T-helper 2 cell treated with Interferon-gamma antibody and Interleukin-4, amounts not matched to agents 5 μg/mL and 100 μg/mL, for 36 hours (primary cell): ENCODE data around the gene TTC9.

Experiments used
- DNase-seq: peaks from one replicate; pipeline ENCODE4 v3.0.0; 2021; ENCODE audit warnings: low spot score
- H3K27ac Mint-ChIP-seq: one replicate; pipeline ENCODE4 v1.8.0; 2021; ENCODE audit warnings: mild to moderate bottlenecking, mixed read lengths
- H3K27me3 Mint-ChIP-seq: one replicate; pipeline ENCODE4 v1.8.0; 2021; ENCODE audit warnings: low read depth, mixed read lengths
- H3K36me3 Mint-ChIP-seq: one replicate; pipeline ENCODE4 v1.8.0; 2021; ENCODE audit warnings: low read depth, mixed read lengths
- H3K4me1 Mint-ChIP-seq: one replicate; pipeline ENCODE4 v1.8.0; 2021; ENCODE audit warnings: low read depth, mixed read lengths
- H3K4me3 Mint-ChIP-seq: one replicate; pipeline ENCODE4 v1.8.0; 2022; ENCODE audit warnings: mild to moderate bottlenecking, moderate library complexity, mixed read lengths
- H3K9me3 Mint-ChIP-seq: one replicate; pipeline ENCODE4 v1.8.0; 2021; ENCODE audit warnings: mixed read lengths

TTC9 gene

DNA sequence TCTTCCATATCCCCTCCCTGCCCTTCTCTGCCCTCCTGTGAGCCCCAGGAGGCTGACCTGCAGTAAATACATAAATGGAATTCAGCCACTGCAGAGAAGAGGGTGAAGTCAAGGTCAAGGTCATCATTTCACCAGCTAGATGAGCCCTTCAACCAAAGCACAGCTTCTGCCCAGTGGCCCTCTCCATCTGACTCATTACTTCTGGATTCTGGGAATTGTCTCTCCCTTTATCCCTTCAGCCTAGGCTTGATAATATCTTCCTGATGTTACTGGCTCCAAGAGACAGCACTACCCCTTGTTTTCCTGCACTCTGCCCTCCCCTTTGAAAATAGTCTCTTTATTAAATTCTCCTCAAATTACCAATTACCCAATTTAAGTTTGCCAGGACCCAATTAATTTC is 64.5 kb downstream of the TTC9 start:
- no peak overlapping the region for H3K4me3 Mint-ChIP-seq
- peaks cover 1% of the 10 kb centered on the region for H3K4me1 Mint-ChIP-seq
- no peak for DNase-seq
- H3K36me3 Mint-ChIP-seq: no peaks in the 10 kb centered on the region
- no peaks in the 10 kb centered on the region for H3K9me3 Mint-ChIP-seq
- no peak overlapping the region for H3K27ac Mint-ChIP-seq
- peaks cover 20% of the 10 kb centered on the region for H3K27me3 Mint-ChIP-seq

GRCh38 chr14:70707138-70708038 is 65.7 kb downstream of the TTC9 start:
- Mint-ChIP-seq H3K27me3 (peaks cover 18% of the 10 kb centered on the region), H3K36me3 (no peaks in the 10 kb centered on the region), H3K27ac (no peak overlapping the region), H3K4me3 (no peak overlapping the region), H3K9me3 (no peaks in the 10 kb centered on the region), H3K4me1 (no peaks in the 10 kb centered on the region)
- DNase-seq: peak; percentile 7

DNA sequence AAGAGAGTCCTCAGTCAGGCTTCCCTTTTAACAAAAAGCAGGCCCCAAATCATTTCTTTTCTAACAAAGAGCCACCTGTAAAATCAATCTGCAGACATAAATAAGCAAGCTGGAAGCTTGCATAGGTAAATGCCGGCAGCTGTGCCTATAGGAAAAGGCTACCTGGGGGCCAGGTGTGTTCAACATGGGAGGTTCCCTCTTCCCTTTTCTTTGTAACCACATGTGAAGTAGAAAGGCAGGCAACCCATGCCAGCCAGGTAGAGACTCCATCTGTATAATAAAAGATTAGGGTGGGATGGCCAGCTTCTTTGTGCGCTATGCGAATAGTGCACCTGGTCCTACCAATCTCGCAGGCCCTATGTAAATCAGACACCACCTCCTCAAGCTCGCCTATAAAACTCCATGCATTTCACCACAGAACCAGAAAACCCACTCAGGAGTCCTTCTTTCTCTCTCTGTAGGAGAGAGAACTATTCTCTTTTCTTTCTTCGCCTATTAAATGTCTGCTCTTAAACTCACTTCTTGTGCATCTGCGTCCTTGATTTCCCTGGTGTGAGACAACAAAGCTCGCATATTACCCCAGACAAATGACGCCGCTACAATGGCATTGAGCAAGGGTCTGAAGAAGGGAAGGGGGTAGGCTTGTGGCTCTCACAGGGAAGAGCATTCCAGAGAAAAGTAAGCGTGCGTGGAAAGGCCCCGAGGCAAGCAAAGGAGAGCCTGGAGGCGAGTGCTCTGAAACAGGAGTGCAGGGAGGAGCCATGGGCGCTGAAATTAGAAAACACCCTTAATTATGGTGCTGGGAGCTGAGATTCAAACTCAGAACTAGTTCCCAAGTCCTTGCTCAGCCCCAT is 67.2 kb downstream of the TTC9 start:
- H3K4me3 Mint-ChIP-seq: no peak overlapping the region
- no peak overlapping the region for H3K27ac Mint-ChIP-seq
- H3K27me3 Mint-ChIP-seq: peaks cover 21% of the 10 kb centered on the region
- H3K4me1 Mint-ChIP-seq: peaks cover 3% of the 10 kb centered on the region
- DNase-seq: no peak
- H3K36me3 Mint-ChIP-seq: no peaks in the 10 kb centered on the region
- no peaks in the 10 kb centered on the region for H3K9me3 Mint-ChIP-seq

DNA sequence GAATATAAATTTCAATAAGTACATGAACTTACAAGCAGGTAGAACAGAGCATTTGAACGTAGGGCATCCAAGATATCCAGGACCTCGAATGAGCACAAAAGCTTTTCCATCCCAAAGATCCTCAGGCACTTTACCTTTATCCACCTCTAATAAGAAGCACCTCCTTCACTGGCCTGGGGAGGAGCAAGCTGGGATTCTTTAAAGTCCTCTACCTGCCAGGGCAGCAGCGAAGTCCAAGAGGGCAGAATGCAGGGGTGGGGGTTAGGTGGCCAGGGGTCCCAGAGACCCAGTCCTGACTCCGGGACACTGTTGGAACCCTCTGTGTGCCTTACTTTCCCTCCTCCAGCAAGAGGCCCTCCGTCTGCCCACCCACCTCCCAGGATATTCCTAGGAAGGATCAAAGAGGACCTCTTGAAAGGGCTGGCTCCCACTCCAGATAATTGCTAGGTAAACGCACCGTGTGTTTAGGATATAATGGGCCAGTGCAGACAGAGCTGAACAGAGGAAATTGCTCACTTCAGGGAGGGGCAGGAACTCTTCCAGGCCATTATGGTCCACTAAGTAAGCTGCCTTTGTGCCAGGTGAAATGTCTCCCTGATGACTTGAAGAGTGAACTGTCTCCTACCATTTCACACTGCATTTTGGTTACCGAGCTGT is 68.1 kb downstream of the TTC9 start:
- Mint-ChIP-seq H3K4me3 (no peak overlapping the region), H3K4me1 (peaks cover 4% of the 10 kb centered on the region), H3K27me3 (peaks cover 18% of the 10 kb centered on the region), H3K36me3 (no peaks in the 10 kb centered on the region), H3K27ac (no peak overlapping the region), H3K9me3 (no peaks in the 10 kb centered on the region)
- DNase-seq: no peak

DNA sequence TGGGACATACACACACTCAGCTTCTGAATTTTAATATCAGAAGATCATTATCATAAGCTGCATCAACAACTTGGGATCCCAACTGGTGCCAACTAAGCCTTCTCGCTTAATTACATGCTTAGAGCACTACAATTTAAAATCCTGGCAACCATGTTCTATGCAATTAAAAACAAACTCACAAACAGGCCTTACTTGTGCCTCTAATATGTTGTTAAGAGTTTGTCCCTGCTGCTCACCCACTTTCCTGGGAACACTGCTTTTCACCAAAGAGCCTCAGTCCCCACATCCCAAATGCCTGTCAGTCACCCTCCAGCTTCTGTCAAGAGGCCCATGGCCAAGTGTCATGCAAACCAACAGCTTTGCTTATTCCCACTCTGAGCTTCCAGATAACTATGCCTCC is 69.7 kb downstream of the TTC9 start:
- no peak overlapping the region for H3K27ac Mint-ChIP-seq
- no peaks in the 10 kb centered on the region for H3K9me3 Mint-ChIP-seq
- no peak for DNase-seq
- no peak overlapping the region for H3K4me3 Mint-ChIP-seq
- H3K27me3 Mint-ChIP-seq: peaks cover 15% of the 10 kb centered on the region
- H3K4me1 Mint-ChIP-seq: peaks cover 4% of the 10 kb centered on the region
- no peaks in the 10 kb centered on the region for H3K36me3 Mint-ChIP-seq

- Mint-ChIP-seq H3K4me3 (no peak overlapping the region), H3K36me3 (no peaks in the 10 kb centered on the region), H3K27ac (no peak overlapping the region), H3K27me3 (peaks cover 20% of the 10 kb centered on the region), H3K9me3 (no peaks in the 10 kb centered on the region), H3K4me1 (peaks cover 4% of the 10 kb centered on the region)
- DNase-seq: no peak
These were observed 71.4 kb downstream of the TTC9 start for GRCh38 chr14:70713096-70713495.

GRCh38 chr14:70713511-70713916 is 71.8 kb downstream of the TTC9 start:
- Mint-ChIP-seq H3K27me3 (peaks cover 20% of the 10 kb centered on the region), H3K4me1 (peaks cover 4% of the 10 kb centered on the region), H3K4me3 (no peak overlapping the region), H3K9me3 (no peaks in the 10 kb centered on the region), H3K27ac (no peak overlapping the region), H3K36me3 (no peaks in the 10 kb centered on the region)
- DNase-seq: no peak

GRCh38 chr14:70714055-70714550 is 72.4 kb downstream of the TTC9 start:
- no peak overlapping the region for H3K27ac Mint-ChIP-seq
- H3K27me3 Mint-ChIP-seq: peaks cover 20% of the 10 kb centered on the region
- H3K9me3 Mint-ChIP-seq: no peaks in the 10 kb centered on the region
- peaks cover 4% of the 10 kb centered on the region for H3K4me1 Mint-ChIP-seq
- no peak overlapping the region for H3K4me3 Mint-ChIP-seq
- no peak for DNase-seq
- no peaks in the 10 kb centered on the region for H3K36me3 Mint-ChIP-seq

DNA sequence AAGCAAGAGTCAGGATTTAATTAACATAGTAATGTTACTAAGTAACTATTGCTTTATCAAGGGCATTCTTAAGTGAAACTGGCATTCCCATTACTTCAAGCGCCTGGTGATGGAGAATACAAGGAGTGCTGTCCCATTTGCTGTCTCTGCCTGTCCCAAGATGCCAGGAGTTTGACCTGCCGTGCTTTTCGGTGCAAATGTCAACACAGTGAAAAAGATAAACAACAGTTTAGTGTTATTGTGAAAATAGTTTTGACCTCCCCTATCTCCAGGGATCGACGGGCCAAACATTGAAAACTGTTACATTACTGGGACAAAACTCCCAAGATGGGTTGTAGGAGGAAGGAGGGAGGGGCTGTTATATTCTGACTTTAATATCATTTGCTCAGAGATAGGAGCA is 74.8 kb downstream of the TTC9 start:
- H3K27me3 Mint-ChIP-seq: peaks cover 19% of the 10 kb centered on the region
- H3K4me3 Mint-ChIP-seq: no peak overlapping the region
- no peak for DNase-seq
- H3K27ac Mint-ChIP-seq: no peak overlapping the region
- peaks cover 4% of the 10 kb centered on the region for H3K4me1 Mint-ChIP-seq
- H3K9me3 Mint-ChIP-seq: no peaks in the 10 kb centered on the region
- no peaks in the 10 kb centered on the region for H3K36me3 Mint-ChIP-seq

DNA sequence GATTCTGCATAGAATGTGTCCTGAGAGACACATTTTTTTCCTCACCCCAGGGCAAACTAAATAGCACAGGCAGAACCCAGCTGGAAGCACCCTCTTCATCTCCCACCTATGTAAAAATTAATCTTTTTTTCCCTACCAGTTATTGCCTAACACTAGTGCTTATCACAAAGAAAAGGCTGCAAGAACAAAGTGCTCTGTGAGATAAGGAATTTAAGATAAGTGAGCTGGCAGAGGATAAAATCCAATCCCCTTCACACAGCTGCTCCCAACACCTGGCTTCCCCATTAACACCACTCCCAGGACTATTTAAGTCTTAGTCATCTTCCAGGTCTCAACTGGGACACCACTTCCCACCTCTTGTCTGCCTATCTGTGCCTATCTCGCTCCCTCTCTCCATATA is 75.2 kb downstream of the TTC9 start:
- Mint-ChIP-seq H3K9me3 (no peaks in the 10 kb centered on the region), H3K36me3 (no peaks in the 10 kb centered on the region), H3K27ac (no peak overlapping the region), H3K4me1 (peaks cover 4% of the 10 kb centered on the region), H3K27me3 (peaks cover 19% of the 10 kb centered on the region), H3K4me3 (no peak overlapping the region)
- DNase-seq: no peak

GRCh38 chr14:70718383-70719118 is 76.8 kb downstream of the TTC9 start:
- Mint-ChIP-seq H3K4me1 (peaks cover 2% of the 10 kb centered on the region), H3K4me3 (no peak overlapping the region), H3K27ac (no peak overlapping the region)

GRCh38 chr14:70721542-70721941 is 79.8 kb downstream of the TTC9 start:
- no peak overlapping the region for H3K27ac Mint-ChIP-seq
- DNase-seq: no peak
- H3K27me3 Mint-ChIP-seq: peaks cover 5% of the 10 kb centered on the region
- no peaks in the 10 kb centered on the region for H3K36me3 Mint-ChIP-seq
- H3K4me3 Mint-ChIP-seq: no peak overlapping the region
- no peaks in the 10 kb centered on the region for H3K9me3 Mint-ChIP-seq
- H3K4me1 Mint-ChIP-seq: no peaks in the 10 kb centered on the region

More at GRCh38 chr14:70718383-70719118, 76.8 kb downstream of the TTC9 start:
- Mint-ChIP-seq H3K27me3 (peaks cover 16% of the 10 kb centered on the region), H3K36me3 (no peaks in the 10 kb centered on the region), H3K9me3 (no peaks in the 10 kb centered on the region)
- DNase-seq: no peak

- no peaks in the 10 kb centered on the region for H3K36me3 Mint-ChIP-seq
- H3K27me3 Mint-ChIP-seq: no peaks in the 10 kb centered on the region
- H3K27ac Mint-ChIP-seq: no peak overlapping the region
- no peak overlapping the region for H3K4me3 Mint-ChIP-seq
- no peaks in the 10 kb centered on the region for H3K4me1 Mint-ChIP-seq
- DNase-seq: no peak
- H3K9me3 Mint-ChIP-seq: no peaks in the 10 kb centered on the region
These were observed 80.7 kb downstream of the TTC9 start for GRCh38 chr14:70722418-70722817.
